Fibroblast of gingiva (primary cell): ENCODE results near the gene MYO5A.
A peak's percentile ranks its signal among the peaks of the same experiment; 100 is the strongest.
"Not testable (repeated sequence)": the region's sequence is repeated elsewhere in the genome, so short reads cannot be mapped to it uniquely, and the experiment has no call there.

ENCODE experiments used
- DNase-seq: peaks from one replicate; pipeline ENCODE4 v3.0.0-alpha.2; 2011; ENCODE audit warnings: low read depth

Gene MYO5A

GRCh38 chr15:52505151-52505550, 23.5 kb downstream of the MYO5A start:
- DNase-seq = no peak

DNA sequence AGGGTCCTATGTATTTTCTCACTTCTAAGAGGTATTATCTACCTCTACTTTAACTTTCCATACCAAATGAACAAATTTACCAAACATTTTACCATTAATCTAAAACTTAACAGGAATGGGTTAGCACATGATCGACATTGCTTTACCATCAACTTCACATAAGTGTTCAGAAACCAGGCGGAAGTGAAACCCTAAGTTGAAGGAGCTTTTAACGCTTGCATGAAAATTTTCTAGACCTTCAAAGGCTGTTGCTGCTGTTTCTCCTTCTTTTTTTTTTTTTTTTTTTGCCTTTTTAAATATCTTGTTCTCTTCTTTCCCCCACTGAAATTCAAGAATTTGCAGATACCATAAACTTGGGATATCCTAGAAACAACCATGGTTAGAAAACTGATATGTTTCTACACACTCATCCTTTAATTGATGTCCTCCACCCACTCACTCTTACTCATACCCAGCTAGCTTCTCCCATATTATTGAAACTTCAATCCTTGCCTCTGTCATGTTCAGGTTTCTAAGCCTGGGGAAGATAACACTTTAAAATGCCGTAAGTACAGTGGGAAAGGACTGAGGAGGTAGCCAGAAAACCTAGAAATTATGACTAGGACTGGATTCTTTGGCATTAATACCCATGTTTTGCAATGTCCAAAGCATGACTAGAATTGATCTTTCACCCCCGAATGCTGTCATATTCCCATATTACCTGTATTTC, 24.7 kb downstream of the MYO5A start:
- no peak for DNase-seq

GRCh38 chr15:52502608-52503007, 26.1 kb downstream of the MYO5A start:
- DNase-seq = no peak

DNA sequence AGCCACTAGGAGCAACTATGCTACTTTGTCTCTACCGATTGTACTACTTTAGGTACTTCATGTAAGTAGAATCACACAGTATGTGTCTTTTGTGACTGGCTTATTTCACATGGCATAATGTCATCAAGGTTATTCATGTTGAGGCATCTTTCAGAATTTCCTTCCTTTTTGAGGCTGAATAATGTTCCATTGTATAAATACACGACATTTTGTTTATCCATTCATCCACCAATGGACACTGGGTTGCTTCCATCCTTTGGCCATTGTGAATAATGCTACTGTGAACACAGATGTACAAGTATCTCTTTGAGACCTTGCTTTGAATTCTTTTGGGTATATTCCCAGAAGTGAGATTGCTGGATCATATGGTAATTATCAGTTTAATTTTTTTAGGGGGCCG, 29.2 kb downstream of the MYO5A start:
- no peak for DNase-seq

- DNase-seq = no peak
Observed at GRCh38 chr15:52498706-52499105, 30.0 kb downstream of the MYO5A start.

DNA sequence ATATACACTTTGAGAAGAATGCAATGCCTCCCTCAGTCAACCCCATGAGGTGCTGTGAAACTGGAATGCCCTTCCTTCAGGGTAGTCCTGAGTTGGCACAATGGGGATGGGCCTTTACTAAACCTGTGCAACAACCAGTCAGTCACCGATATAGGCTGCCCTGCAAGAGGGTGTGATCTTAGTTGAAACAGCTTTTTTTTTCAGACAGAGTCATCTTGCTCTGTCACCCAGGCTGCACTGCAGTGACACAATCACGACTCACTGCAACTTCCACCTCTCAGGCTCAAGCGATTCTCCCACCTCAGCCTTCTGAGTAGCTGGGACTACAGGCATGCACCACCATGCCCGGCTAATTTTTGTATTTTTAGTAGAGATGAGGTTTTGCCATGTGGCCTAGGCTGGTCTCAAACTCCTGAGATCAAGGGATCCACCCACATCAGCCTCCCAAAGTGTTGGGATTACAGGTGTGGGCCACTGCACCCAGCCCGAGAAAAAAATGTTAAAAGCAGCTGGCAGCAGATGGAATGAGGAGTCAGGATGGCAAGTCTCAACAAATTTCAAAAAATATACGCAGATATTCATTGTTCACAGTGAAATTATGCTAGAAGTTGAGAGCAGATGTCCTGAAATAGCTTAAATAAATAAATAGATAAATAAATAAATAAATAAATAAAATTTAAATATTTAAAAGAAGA, 31.8 kb downstream of the MYO5A start:
- peak; percentile 18 for DNase-seq

GRCh38 chr15:52496175-52496574, 32.5 kb downstream of the MYO5A start:
- no peak for DNase-seq

GRCh38 chr15:52495125-52495524, 33.6 kb downstream of the MYO5A start:
- no peak for DNase-seq

DNA sequence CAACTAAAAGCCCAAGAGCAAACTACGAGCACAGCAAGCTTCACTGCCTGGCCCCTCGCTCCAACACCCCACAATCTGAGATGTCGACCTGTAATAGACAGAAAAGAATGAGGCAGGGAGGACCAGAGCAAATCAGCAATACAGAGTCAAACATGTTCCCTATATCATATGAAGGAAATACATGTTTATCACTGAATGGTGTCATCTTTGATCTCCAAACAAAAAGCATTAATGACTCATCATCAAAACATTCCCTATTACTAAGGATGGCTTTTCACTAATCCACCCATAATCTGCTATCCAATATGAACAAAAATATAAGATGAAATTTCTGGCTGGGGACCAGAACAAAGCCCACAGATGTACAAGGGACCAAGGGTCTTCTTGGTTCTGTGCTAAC, 34.7 kb downstream of the MYO5A start:
- no peak for DNase-seq

- no peak for DNase-seq
Observed at GRCh38 chr15:52492132-52492531, 36.5 kb downstream of the MYO5A start.

- DNase-seq = peak; percentile 54
Observed at GRCh38 chr15:52491472-52491871, 37.2 kb downstream of the MYO5A start.

DNA sequence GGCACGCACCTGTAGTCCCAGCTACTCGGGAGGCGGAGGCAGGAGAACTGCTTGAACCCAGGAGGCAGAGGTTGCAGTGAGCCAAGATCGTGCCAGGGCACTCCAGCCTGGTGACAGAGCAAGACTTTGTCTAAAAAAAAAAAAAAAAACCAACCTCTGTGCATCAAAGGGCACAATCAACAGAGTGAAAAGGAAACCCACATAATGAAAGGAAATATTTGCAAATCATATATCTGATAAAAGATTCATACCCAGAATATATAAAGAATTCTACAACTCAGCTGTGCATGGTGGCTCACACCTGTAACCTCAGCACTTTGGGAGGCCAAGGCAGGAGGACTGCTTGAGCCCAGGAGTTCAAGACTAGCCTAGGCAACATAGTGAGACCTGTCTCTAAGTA, 39.2 kb downstream of the MYO5A start:
- DNase-seq = not testable (repeated sequence)

DNA sequence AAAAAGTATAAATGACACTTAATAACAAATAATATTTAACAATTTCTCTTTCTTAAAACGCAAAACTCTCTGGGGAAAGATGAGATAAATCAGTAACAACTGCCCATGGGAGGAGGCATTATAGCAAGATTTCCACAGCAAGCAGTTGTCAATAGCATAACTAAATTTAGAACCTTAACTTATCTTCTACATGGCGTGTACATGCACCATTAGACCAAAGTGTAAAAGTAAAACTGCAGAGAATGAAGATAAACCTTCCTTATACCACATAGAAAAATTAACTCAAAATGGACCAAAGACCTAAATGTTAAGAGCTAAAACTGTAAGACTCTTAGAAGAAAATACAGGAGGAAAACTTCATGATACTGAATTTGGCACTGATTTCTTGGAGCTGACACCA, 39.9 kb downstream of the MYO5A start:
- no peak for DNase-seq

DNA sequence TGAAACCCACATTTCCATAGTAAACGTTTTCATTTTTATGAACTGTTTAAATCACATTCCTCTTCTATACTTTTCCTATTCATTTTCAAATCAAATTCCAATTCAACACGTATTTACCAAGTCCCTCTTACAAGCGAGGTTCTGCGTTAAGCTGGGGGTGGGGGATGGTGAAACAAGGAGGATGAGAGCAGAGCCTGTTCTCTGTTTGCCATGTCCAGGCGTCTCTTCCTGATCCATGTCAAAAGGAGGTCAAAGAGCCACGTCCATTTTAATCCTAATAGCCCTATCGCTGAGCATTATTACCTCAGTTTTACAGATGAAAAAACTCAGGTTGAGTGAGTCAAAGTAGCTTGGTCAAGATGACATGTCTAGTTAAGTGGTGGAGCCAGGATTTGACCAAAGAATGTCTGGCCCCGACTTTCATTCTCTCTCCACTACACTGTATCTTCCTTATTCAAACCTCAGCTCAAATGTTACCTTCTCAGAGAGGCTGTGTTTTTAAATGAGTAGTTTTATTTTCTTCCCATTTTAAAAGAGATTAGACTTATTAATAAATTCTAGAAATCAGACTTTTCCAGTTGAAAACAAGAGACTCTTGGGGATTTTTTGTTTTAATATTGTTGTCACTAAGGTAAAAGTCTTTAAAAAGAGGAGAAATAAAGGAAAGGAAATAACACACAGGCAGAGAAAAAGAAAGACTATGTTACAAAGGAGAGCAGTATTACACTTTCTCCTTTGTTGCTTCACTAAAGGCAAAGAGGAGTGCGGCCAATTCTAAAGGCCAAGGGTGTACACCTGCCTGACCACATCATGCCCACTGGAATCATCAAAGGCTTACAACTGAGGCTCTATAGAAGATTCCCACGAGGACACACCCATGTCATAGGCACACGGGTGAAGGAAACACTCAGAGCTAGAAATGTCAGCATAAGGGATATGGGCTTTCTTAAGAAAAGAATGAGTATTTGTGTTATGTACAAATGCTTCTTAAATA, 42.4 kb downstream of the MYO5A start:
- no peak for DNase-seq

- DNase-seq = no peak
Observed at GRCh38 chr15:52485290-52485689, 43.4 kb downstream of the MYO5A start.

DNA sequence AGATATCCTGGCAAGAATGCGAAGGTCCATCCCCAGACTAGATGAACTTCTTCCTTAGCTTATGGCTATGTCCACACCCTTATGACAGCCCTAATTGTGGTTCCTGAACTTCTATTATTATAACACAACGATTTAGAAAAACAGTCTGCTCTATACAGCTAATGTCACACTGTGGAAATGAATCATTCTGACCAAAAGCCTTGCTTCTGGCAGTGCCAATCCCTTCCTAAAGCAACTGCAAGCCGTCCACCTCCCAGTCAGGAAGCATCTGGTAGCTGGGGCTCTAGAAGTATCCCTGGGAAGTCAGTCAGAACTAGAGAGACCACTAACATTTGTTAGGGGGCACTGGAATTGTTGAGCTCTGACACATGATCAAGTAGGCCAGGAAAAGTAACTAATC, 45.0 kb downstream of the MYO5A start:
- peak; percentile 49 for DNase-seq

GRCh38 chr15:52481915-52482314, 46.8 kb downstream of the MYO5A start:
- peak; percentile 60 for DNase-seq

DNA sequence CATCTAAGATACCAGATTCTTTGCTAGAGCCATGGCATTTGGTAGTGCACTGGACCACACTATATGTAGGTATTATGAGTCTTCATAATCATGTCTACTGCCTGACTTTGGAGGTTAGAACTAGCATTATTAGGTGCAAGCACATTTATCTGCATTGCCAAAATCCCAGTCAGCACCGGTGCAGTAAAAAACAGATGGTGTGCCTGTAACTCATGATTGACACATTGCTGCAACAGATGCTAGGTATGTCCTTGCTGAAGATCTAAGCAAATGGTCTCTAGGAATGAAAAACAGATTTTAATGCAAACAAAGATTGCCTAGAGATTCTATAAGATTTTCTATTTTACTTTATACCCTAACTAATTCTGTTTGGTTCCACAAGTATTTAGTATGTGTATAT, 47.7 kb downstream of the MYO5A start:
- no peak for DNase-seq

DNA sequence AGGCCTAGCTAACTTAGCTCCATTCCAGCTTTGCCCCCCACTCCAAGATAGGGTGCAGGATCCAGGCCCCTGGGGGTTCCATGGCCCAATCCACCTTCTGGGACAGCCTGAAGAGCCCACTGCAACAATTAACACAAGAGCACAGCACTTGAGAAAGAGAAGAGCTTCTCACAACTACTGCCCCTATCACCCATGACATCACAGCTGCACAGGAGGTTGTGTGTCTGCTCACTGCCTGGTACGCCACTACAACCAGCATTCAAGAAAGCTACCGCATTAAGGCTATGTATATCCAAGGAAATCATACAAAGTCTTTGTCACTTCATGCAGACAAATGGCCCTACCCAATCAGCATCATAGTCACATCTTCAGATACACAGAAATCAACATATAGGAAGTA, 62.0 kb downstream of the MYO5A start:
- DNase-seq = no peak

DNA sequence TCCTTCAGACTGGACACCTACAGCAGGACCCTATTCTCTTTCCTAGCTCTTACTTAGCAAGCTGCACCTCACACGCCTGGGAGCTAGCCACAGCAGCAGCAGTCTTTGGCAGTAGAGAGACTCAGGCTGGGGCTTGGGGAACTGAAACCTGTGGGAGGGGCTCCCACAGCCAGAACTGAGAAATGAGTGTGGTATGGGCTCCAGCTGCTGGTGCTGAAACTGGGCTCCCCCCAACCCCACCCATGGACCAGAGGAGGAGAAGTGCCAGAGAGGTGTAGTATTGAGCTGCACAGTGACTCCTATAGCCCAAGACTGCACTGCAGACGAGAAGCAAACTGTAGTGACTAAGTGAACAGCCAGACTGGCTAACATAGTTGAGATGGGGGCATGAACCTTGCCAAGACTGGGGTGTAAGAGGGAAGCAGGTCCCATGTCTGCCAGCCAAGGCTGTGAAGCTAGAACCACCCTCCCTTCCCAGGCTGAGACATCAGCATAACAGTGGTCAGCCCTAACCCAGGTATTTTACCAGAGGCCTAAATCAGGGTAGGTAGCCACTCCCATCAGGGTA, 62.5 kb downstream of the MYO5A start:
- no peak for DNase-seq

DNA sequence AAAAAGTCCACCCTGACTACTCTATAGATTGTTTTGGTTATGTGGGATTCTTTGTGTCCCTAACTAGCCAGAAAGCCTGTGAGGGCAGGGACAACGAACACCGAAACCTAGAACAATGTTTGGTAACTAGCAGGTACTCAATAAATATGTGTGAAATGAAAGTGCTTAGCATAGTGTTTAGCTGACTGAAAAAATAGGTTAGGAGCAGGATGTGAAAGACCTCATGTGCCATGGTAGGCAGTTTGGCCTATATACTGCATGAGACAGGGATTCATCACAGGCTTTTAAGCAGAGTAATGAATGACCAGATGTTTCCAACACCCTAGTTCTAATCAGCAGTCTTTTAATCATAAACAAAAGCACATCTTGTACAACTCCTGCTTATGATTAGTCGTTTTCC, 64.2 kb downstream of the MYO5A start:
- no peak for DNase-seq

- DNase-seq = no peak
Observed at GRCh38 chr15:52464040-52464439, 64.6 kb downstream of the MYO5A start.
